ENCODE measurements around the gene TLNRD1. TPM values are rescaled to one million over a fixed set of nuclear protein-coding genes. Genes with fewer than 3 reads are reported as not detected.

Gene TLNRD1
- total RNA-seq, 1 experiment from 2014 or later = 27.4 TPM

GRCh38 chr15:81026836-81027599 is 26.3 kb downstream of the TLNRD1 start:
- no peak for DNase-seq (ENCODE audit: low read depth)

DNA sequence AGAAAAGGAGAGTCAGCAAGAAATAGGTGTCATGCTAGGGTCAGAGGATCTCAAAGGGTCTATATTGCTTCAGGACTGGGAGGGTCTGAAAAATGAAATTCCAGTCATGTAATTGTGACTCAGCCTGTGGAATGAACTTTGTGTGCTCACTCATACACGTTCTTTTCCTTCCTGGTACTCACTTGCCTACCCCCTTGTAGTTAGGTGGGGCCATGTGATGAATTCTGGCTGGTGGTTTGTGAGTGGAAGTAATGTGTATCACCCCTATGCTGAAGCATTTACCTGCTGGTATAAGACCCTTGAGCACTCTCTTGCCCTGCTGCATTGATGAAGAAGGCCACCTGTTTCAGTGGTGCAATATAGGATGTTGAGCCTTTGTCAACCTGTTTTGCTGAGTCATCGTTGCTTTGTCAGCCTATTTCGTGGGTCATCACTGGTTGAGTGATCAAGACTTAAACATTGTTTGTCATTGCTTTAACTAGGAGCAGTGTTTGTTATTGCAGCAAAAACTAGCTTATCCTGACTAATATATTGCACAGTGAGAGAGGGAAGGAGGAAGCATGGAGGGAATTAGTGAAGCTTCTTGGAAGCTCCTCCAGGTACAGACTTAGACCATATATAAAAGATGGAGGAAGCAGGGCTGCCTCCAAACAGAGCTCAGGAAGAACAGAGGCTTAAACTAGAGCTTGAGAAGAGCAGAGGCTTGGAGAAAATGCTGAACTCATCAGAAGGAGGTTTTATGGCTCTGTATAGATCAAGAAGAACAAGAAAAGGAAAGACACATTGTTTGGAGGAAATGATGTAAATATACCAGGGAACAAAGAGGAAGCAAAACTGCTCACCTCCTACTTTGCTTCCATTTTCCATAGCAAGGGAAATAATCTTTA is 28.9 kb downstream of the TLNRD1 start:
- DNase-seq (ENCODE audit: low read depth) = peak; percentile 9

GRCh38 chr15:81030301-81030750 is 29.6 kb downstream of the TLNRD1 start:
- no peak for DNase-seq (ENCODE audit: low read depth)

DNA sequence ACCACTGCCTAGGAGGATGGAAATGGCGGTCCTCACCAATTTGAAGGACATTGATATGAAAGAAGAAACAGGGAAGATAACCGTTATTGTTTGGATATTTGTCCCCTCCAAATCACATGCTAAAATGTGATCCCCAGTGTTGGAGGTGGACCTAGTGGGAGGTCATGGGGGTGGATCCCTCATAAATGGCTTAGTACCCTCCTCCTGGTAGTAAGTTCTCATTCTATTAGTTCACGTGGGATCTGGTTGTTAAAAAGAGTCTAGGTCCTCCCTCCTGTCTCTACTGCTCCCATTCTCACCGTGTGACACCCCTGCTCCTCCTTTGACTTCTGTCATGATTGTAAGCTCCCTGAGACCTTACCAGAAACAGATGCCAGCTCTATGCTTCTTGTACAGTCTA is 30.5 kb downstream of the TLNRD1 start:
- no peak for DNase-seq (ENCODE audit: low read depth)

DNA sequence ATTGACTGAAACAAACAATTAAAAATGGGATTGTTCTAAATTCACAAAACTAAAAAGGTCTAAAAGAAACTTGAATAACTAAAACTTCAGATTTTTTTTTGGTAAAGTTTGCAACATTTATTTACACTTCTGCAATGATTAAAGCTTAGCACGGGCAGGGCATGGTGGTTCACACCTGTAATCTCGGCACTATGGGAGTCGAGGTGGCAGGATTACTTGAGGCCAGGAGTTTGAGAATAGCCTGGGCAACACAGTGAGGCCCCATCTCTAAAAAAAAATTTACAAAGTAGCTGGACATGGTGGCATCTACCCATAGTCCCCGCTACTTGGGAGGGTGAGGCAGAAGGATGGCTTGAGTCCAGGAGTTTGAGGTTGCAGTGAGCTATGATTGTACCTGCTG is 31.6 kb downstream of the TLNRD1 start:
- no peak for DNase-seq (ENCODE audit: low read depth)

- no peak for DNase-seq (ENCODE audit: low read depth)
Observed at GRCh38 chr15:81032818-81033217, 32.1 kb downstream of the TLNRD1 start.

DNA sequence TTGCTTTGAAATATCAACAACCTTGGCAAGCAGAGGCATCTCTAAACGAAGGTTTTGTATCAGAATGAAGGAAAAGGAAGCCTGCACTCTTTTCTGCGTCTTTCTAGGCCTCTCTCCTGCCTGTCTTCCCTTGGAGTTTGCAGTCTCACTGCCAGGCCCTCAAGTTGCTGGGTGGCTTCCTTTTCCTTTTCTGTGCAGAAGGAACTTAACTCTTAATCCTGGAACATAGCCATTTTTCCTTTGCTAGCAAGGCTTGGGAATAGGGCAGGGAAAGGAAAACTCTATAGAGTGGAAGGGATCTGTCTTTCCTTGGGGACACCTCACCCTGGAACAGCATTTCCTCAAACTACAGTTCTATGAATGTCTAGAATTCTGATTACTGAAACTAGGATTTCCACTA is 32.8 kb downstream of the TLNRD1 start:
- no peak for DNase-seq (ENCODE audit: low read depth)

DNA sequence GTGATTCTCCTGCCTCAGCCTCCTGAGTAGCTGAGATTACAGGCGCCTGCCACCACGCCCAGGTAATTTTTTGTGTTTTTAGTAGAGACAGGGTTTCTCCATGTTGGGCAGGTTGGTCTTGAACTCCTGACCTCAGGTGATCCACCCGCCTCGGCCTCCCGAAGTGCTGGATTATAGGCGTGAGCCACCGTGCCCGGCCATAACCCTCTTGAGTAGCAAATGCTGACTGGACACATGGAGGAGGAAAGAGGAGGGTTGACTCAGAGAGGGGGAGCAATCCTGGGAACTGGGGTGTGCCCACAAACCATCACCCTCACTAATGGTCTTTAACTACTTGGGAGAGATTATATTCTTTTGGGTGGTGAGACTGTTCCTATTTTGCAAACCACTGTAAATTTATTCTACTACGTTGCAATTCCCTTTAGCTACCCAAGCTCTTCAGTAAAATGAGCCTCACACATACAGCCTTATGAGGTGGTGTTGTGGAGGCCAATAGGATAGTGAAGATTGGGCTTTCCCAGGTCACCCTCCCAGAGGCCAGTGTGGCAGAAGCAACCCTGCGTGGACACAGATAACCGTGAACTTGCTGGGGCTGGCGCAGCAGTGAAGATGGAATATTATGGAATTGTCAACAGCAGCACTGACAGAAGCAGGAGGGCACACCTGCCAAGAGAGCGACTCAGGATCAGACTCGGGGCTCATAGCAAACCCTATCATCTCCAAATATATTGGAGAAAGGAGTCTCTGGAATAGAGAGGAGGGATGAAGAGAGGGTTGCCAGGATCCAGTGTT is 37.4 kb downstream of the TLNRD1 start:
- DNase-seq (ENCODE audit: low read depth) = no peak

DNA sequence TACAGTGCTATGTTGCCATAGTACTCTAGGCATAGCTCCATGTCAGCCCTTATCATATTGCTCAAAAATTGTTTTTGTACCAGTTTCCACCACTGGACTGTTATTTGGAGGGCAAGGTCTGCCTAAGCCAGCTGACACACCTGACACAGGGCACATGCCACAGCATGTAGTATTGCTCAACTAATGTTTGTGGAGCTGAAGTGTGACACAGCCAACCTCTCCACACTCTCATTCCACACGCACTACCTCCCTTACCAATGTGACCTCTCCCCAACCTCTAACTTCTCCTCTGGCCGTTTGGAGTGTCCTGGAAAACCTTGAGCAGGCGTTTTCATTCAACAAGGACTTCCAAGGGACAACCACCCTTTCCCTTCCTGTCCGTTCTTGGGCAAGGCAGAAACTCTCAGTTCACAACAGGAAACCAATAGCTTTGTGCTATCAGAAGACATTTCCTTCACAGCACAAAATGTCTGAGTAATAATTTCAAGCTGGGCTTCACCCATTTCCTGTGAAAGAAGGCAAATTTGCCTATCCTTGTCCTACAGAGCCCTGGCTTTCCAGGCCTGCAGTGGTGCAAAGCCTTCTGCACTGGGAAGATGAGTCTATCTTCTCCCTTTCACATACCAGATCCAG is 38.4 kb downstream of the TLNRD1 start:
- no peak for DNase-seq (ENCODE audit: low read depth)

GRCh38 chr15:81040757-81041156 is 40.0 kb downstream of the TLNRD1 start:
- no peak for DNase-seq (ENCODE audit: low read depth)

GRCh38 chr15:81043281-81043934 is 42.7 kb downstream of the TLNRD1 start:
- DNase-seq (ENCODE audit: low read depth) = no peak

- no peak for DNase-seq (ENCODE audit: low read depth)
Observed at GRCh38 chr15:81043935-81044575, 43.3 kb downstream of the TLNRD1 start.

GRCh38 chr15:81046290-81046689 is 45.6 kb downstream of the TLNRD1 start:
- no peak for DNase-seq (ENCODE audit: low read depth)

DNA sequence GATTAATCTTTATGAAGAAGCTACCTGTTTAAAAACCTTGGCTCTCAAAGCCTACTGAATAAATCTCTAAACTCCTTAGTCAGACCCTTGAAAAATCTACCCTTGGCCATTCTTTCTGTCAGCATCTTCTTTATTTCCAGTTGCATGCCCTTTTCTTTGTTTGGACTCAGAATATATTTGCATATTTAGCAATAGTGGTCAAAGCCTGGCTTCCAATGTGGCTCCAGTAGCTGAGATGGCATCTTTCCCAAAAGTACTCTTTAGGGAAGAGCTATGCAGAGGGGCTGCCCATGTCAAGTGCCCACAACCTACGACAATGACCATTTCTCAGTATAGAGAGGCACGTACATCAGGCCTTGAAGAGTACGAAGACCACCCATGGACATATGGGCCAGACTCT is 47.2 kb downstream of the TLNRD1 start:
- no peak for DNase-seq (ENCODE audit: low read depth)

- no peak for DNase-seq (ENCODE audit: low read depth)
Observed at GRCh38 chr15:81049835-81050234, 49.1 kb downstream of the TLNRD1 start.

GRCh38 chr15:81050259-81050658 is 49.5 kb downstream of the TLNRD1 start:
- no peak for DNase-seq (ENCODE audit: low read depth)

- DNase-seq (ENCODE audit: low read depth) = no peak
Observed at GRCh38 chr15:81050805-81051204, 50.1 kb downstream of the TLNRD1 start.

DNA sequence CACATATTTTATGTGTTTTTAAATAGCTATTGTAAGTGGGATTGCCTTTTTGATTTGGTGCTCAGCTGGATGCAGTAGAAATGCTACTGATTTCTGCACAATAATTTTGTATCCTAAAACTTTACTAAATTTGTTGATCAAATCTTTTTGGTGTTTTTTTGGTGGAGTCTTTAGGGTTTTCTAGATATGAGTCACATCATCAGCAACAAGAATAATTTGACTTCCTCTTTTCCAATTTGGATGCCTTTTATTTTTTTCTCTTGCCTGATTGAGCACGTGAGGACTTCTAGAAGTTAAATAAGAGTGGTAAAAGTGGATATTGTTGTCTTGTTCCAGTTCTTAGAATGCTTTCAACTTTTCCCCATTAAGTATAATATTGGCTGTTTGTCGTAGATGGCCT is 51.3 kb downstream of the TLNRD1 start:
- no peak for DNase-seq (ENCODE audit: low read depth)

DNA sequence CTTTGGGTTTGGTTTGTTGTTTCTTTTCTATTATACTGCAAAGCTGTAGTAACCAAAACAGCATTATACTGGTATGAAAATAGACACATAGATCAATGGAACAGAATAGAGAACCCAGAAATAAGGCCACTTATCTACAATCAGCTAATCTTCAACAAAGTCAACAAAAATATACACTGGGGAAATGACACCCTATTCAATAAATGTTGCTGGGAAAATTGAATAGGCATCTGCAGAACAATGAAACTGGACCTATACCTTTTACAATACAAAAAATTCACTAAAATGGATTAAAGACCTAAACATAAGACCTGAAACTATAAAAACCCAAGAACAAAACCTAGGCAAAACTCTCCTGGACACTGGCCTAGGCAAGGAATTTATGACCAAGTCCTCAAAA is 52.9 kb downstream of the TLNRD1 start:
- no peak for DNase-seq (ENCODE audit: low read depth)

DNA sequence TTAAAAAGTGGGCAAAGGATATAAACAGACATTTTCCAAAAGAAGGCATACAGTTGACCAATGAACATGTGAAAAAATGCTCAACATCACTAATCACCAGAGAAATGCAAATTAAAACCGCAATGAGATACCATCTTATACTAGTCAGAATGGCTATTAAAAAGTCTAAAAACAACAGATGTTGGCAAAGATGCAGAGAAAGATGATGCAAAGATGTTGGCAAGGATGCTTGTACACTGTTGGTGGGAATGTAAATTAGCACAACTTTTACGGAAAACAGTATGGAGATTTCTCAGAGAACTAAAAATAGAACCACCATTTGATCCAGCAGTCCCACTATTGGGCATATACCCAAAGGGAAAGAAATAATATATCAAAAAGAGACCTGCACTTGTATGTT is 53.5 kb downstream of the TLNRD1 start:
- DNase-seq (ENCODE audit: low read depth) = no peak
